ENCODE results near the gene PISD.

The PISD gene

GRCh38 chr22:31625661-31626426, 36.2 kb downstream of the PISD start:
- DNase-seq (ENCODE audit: low spot score) = no peak

GRCh38 chr22:31625257-31625640, 36.8 kb downstream of the PISD start:
- no peak for DNase-seq (ENCODE audit: low spot score)

DNA sequence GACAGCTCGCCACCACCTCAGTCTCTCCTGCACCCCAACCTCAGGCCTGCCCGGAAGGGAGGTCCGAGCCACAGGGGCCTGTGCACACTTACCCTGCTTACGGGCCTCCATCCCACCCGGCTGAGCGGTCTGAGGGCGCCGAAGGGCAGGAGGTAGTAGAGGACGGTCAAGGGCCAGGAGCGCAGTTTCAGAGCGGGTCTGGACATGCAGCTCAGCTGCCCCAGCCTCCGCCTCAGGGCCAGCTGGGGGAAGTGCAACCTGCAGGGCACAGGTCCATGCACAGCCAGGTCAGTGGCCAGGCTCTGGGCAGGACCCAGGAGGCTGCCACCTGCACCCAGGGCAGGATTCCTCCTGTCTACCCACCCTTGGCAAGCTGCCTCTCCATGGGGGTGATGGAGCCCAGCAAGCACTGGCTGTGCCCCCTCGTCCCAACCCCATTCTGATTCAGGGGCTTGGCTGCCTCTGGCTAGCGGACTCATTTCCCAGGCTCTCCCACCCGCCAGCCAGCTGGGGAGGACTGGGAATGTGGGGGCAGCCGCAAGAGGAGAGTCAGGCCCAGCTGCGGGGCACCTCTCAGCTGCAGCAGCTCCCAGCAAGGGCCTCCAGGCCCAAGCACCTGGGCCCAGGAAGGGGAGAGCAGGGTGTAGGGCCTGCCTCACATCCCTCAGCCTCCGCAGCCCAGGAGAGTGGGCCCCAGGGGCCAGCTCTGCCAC, 38.3 kb downstream of the PISD start:
- no peak for DNase-seq (ENCODE audit: low spot score)

- no peak for DNase-seq (ENCODE audit: low spot score)
Observed at GRCh38 chr22:31622980-31623379, 39.0 kb downstream of the PISD start.

GRCh38 chr22:31621507-31622124, 40.4 kb downstream of the PISD start:
- DNase-seq (ENCODE audit: low spot score) = no peak

- no peak for DNase-seq (ENCODE audit: low spot score)
Observed at GRCh38 chr22:31620756-31621480, 41.1 kb downstream of the PISD start.

GRCh38 chr22:31619611-31620300, 42.3 kb downstream of the PISD start:
- DNase-seq (ENCODE audit: low spot score) = no peak

GRCh38 chr22:31618471-31619176, 43.4 kb downstream of the PISD start:
- DNase-seq (ENCODE audit: low spot score) = no peak

- no peak for DNase-seq (ENCODE audit: low spot score)
Observed at GRCh38 chr22:31618057-31618456, 44.0 kb downstream of the PISD start.

DNA sequence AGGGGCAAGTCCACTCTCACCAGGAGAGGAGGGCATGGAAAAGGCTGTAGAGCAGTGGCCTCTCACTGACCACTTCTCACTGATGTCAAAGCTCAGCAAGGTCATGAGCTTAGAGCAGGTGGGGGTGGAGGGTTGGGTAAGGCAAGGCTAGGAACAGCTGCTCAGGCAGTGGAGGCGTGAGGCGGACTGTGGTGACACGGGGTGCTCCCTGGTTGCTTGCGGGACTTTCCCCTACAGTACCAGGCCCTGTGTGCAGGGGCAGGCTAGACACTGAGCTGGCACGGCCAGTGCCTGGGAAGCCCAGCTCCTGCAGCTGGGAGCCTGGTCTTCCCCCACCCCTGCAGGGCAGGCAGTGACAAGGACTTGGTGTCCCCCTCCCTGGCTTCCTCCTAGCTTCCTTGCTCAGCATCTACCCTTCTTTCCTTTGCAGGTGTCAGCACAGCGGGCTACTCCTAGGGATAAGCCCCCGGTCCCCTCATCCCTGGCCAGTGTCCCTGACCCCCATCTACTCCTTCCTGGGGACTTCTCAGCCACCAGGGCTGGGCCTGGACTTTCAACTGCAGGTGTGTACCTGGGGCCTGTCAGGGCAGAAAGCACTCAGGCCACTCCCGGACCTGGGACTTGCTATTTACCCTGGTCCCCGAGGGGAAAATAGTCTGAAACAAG, 45.6 kb downstream of the PISD start:
- DNase-seq (ENCODE audit: low spot score) = no peak

- DNase-seq (ENCODE audit: low spot score) = no peak
Observed at GRCh38 chr22:31615940-31616314, 46.1 kb downstream of the PISD start.

DNA sequence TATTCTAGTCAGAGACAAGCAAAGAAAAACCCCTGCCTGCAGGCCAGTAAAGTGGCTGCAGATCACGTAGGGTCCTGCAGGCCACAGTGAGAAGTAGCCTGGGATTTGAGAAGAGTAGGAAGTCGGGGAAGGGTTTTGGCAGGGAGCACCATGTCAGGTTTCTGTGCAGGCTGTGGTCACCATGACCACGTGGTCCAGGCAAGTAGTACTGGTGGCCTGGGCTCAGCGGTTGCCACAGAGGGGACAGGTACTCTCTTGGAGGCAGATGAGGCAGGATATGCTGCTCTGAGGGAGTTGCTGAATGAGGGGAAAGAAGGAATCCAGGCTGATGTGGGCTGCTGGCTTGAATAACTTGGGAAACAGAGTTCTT, 46.5 kb downstream of the PISD start:
- no peak for DNase-seq (ENCODE audit: low spot score)

- DNase-seq (ENCODE audit: low spot score) = no peak
Observed at GRCh38 chr22:31614781-31615490, 47.1 kb downstream of the PISD start.

DNA sequence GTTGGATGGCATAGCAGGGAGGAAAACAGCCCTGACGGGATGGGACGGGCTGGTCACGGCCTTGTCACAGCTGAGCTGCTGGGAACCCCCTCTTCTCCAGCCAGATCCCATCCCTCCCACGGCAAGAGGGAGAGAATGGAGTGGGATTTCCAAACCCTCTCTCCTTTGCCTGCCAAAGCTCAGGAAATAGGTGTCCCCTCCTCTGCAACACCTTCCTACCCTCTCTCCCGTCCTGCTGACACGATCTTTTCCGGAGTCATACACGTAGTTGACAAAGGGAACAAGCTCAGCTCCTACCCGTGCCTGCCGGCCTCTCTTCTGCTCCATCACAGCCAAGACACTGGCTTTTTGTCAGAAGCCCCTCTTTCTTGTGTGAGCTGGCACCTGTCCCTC, 48.1 kb downstream of the PISD start:
- no peak for DNase-seq (ENCODE audit: low spot score)

DNA sequence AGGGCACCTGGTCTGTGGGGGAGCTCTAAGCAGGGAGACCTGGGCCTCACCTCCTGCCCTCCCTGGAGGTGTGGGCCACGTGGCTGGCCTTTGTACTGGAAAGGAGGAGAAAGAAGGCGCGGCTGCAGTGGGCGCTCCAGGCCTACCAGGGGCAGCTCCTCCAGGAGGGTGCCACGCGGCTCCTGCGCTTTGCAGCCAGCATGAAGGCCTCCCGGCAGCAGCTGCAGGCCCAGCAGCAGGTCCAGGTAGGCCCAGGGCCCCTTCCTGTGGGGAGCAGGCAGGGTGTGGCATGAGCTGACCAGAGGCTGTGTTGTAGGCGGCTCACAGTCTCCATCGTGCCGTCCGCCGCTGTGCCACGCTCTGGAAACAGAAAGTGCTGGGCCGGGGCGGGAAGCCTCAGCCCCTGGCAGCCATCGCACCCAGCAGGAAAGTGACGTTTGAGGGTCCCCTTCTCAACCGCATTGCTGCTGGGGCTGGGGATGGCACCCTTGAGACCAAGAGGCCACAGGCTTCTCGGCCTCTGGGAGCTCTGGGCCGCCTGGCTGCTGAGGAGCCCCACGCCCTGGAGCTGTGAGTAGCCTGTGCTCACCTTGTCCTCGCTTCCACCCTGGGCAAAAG, 48.6 kb downstream of the PISD start:
- no peak for DNase-seq (ENCODE audit: low spot score)

GRCh38 chr22:31612891-31613285, 49.1 kb downstream of the PISD start:
- no peak for DNase-seq (ENCODE audit: low spot score)

GRCh38 chr22:31611061-31611760, 50.8 kb downstream of the PISD start:
- DNase-seq (ENCODE audit: low spot score) = no peak

GRCh38 chr22:31610611-31611010, 51.4 kb downstream of the PISD start:
- DNase-seq (ENCODE audit: low spot score) = no peak

DNA sequence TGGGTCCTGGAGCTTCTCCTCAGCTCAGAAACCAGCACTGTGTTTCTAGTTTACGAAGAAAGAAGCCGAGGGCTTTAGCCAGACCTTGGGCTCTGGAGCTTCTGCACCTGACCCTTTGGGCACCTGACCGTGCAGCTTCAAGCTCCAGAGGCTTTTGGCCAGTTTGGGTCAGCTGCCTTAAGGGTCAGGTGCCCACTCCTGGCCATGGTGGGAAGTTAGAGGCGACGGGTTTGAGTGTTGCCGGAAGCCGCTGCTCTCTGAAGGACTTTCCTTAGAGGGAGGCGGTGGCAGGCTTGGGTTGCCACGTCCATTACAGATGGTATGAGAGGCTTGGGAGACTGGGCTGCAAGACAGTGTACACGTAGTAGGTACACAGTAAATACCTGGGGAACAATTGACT, 52.3 kb downstream of the PISD start:
- no peak for DNase-seq (ENCODE audit: low spot score)

Measured in D341Med (cell line).